Ureter (tissue), 1 donor: ENCODE data around the gene ATP5PB. TPM values are rescaled to one million over a fixed set of nuclear protein-coding genes. Genes with fewer than 3 reads are reported as not detected.

Experiments used
- DNase-seq: peaks from one replicate; pipeline ENCODE4 v3.0.0-alpha.2; 2020; ENCODE audit warnings: low spot score
- total RNA-seq: library from RNA; stranded (reverse); gene quantifications from one replicate; pipeline ENCODE4 v1.2.4, GENCODE V29; 2023
- donor health status: DM: yes; HTN: yes; CAD: no.

Gene ATP5PB
- total RNA-seq, 1 donor from 2014 or later: 265 TPM

DNA sequence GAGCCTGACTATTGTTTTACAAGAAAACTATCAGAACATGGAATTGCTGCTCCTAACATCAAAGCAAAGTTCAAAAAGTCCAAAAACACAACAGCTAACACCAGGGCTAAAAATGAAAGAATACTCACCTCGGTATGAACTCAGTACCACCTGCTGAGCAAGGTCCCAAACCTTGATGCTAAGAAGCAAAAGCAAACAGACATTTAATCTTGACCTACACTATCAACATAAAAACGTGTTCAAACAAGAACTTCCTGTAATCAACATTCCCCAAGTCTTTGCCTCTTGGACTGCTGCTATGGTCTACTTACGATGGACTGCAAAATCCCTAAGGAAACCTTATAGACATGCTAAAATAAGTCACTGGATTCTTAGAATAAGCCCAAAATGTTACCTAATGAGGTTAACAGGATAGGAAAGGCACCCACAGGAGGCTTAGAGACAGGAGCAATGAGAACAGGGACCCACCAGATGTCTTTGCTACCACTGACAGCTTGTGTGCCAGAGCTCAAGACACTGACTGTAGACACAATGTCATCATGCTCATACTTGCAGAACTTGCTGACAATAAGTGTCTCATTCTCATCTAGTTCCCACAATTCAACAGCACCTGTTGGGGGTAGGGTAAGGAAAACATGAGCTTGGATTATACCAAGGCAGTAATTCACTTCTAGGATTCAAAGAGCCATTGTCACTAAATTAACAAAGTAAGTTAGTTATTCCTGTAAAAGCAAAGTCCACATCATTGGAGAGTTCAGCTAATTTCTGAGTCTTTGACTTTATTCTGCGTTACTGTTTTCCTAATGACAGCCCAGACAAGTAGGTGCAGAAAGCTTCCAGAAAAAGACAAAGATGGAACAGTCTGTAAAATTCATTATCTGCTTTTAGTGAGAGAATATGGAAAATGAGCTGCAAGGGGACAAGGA is 2.0 kb upstream of the ATP5PB start:
- DNase-seq: no peak

DNA sequence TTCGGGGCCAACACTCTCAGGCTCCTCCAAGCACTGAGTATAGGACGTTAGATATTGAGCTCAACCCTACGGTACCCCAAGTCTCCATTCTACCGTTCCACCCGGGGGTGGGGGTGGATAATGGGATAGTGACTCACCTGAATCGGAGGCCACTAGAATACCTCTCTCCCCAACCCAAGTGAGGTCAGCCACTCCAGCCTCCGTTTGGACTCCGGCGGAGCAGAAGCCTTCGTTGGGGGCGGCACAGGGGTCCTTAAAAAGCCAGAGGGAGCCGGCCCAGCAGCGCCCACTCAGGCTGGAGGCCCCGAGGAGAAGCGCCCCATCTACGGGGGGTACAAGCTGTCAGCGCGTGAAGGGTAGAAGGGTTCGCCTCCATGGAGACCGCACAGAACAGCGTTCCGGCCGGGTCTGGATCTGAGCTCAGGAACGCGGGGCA is 764 bp upstream of the ATP5PB start:
- no peak for DNase-seq

DNA sequence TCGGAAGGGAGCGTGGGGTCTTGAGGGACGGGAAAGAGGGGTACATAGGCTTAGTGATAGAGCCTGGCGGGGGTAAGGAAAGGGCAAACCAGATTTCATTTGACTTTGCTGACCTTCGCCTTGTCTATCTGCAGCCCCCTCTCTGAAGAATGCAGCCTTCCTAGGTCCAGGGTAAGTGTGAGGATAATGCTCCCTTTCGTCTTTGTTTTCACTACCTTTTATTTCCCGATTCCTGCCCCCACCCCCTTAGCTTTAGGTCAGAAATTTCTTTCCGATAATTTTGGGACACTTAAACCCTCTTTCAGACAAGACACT is 396 bp downstream of the ATP5PB start:
- DNase-seq: no peak

DNA sequence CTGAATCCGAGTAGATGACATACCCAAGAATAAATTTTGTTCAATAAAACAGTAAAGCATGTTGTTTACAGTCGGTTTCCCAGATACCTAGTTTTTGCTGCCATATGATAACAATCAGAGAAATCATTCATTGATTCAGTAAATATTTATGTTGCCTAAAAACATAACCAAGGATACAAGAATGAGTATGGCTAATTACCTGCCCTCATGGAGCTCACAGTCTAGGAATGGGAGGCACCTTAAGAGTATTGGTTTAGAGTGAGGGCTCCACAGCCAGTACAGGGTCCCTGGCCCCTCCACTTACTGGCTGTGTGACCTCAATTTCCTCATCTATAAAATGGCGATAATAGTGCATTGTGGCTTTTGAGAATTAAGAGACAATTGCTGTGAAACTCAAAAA is 921 bp downstream of the ATP5PB start:
- no peak for DNase-seq

DNA sequence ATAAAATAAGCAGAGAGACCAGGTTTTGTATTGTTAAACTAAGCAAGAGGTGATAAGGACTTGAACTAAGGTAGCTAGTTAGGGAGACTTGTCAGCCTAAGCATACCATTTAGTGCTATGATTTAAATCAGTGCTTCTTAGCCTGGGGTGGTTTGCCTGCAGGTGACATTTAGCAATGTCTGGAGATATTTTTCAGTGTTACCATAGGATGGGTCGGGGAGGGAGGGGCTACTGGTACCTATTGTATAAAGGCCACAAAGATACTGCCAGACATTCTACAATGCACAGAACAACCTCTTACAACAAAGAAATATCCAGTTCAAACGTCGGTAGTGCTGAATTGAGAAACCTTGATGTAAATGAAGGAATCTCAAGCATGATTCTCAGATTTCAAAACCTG is 3.3 kb downstream of the ATP5PB start:
- DNase-seq: no peak

DNA sequence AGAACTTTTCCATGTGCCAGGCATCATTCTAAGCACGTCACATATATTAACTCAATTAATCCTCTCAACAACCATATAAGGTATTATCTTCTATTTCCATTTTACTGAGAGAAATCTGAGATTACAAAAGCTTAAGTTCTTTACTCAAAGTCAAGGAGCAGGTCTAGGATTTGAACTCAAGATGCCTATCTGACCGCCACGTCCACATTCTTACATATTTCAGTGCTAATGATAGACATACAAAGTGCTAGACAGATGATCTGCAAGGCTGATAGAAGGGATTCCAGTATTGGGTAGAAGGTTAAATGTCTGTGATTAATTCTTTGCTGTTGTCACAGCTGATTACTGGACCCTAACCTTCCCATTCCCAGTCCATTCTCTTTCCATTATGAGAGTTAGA is 4.4 kb downstream of the ATP5PB start:
- DNase-seq: no peak

DNA sequence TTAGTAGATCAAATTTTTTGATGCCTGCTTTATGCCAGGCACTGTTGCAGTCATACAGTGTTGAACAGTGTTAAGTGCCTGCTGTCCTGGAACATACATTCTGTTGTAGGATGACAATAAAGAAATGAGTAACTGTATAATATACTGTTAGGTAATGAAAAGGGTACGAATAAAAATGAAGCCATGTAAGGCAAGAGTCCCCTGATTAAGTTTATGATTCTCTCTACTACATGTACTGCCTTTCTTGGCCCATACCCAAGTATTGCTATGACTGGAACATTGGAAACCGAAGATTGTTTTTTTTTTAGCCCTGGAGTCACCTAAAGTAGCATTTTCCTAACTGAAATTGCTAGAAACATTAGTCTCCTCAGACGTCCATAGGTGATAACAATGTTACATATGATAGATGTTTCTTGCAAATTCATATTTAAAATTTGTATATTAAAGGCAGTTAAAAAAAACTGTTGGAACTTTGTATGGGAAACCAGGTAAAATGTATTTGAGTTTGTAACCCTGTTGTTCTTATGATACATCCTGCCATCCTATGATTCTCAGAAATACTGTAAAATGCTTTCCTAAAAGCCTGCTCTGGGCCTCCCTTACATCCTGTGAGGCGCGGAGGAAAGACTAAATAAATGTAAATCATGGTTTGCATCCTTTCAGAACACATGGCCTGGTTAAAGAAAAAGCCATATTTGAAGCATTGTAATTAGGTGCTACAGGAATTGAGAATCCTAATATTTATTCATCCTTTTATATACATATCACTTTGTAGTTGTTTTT is 5.8 kb downstream of the ATP5PB start:
- DNase-seq: no peak

DNA sequence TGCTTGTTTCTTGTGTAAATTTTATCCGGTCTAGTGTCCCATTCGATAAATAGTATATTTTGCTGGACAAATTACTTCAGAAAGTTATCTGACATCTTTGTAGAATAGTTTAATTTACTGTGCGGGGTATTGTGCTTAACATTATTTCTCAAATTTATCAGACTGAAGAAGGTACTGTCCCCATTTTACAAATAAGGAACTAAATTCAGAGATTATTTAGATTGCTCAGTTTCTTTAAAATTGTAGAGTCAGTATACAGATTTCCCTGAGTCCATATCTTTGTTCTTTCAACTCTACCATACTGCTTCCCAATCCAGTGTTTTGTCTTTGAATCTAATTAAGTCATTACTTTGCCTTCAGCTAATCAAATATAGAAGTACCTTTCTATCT is 6.4 kb downstream of the ATP5PB start:
- no peak for DNase-seq

DNA sequence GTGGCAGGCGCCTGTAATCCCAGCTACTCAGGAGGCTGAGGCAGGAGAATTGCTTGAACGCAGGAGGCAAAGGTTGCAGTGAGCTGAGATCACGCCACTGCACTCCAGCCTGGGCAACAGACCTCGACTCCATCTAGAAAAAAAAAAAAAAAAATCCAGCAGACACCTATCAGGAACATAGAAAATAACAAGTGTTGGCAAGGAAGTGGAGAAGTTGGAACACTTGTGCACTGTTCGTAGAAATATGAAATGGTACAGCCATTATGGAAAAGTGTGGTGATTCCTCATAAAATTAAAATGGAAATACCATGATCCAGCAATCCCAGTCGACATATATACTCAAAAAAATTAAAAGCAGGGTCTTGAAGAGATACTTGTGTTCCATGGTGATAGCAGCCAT is 12.5 kb downstream of the ATP5PB start:
- DNase-seq: no peak

DNA sequence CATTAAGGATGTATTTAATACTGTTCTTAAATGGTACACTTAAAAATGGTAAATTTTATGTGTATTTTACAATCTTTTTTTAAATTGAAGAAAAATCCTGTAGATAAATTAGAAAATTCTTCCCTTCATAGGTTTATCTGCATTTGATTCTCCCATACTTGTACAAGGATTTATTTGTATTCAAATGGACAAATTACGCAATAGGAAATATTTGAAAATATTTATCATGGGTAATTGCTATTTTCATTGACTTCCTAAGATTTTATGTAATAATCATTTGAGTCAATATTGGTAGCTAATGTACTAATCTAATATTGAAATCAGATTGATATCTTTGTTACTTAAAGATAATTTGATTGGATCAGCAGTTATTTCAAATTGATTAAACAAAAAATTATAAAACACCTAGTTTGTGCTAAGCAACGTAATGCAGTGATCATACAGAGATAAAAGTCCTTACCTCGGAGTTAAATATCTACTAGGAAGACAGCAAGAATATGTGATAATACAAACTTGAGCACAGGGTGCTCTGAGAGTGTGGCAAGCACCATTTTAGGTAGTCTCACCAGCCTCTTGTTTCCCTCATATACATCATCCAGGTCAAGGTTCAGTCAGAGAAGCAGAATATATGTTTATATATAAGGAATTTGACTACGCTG is 13.2 kb downstream of the ATP5PB start:
- DNase-seq: no peak

DNA sequence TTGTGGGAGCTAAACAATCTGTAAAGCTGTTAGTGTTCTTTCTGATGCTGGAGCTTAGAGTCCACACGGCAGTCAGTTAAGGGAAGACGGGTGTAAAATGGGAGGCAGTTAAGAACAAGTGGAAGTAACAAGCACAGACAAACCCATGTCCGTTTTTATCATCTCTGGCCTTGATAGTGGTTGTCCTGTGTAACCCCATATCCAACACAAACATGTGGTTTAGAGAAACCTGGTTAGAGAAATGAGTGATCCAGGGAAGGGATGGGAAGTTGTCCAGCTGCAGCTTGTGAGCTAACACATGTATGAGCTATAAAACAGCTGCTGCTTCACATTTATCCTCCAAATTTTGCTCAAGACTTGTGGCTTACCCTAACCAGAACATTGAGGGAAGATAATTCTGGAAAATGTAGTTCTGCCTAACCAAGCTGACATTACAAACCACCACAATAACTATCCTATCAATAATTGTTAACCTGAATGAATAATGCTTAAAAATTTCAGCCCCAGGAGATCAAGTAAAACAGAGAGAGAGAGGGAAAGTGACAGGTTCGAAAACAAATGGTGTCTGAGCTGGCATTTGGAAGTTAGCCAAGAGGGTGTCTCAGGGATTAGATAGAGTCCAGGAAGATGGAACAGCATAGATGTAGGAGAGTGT is 13.9 kb downstream of the ATP5PB start:
- DNase-seq: no peak

DNA sequence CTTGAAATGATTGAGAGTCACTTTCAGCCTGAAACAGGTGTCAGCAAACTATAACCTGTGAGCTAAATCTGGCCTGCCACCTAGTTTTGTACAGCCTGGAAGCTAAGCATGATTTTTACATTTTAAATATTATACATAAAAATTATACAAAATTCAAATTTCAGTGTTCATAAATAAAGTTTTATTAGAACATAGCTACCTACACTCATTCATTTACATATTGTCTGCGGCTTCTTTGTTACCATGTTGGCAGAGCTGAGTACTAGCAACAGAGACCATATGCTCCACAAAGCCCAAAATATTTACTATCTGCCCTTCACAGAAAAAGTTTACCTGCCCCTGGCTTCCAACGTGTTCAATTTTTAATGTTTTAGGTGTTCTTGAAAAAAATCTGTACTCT is 16.5 kb downstream of the ATP5PB start:
- no peak for DNase-seq

DNA sequence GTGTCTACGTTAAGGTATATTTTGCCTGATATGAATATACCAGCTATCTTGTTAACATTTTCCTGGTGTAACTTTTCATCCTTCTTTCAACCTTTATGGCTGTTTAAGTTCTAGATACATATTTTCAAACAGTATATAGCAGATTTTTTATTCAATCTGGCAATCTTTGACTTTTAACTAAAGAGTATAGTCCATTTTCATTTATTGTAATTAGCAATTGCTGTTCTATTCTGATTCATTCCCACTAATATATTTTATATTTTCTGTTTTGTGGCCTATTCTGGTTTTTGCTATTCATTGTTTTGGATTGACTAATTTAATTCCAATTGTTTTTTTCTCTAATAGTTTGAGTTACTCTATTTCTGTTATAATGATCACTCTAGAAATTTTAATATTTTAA is 17.2 kb downstream of the ATP5PB start:
- DNase-seq: no peak

DNA sequence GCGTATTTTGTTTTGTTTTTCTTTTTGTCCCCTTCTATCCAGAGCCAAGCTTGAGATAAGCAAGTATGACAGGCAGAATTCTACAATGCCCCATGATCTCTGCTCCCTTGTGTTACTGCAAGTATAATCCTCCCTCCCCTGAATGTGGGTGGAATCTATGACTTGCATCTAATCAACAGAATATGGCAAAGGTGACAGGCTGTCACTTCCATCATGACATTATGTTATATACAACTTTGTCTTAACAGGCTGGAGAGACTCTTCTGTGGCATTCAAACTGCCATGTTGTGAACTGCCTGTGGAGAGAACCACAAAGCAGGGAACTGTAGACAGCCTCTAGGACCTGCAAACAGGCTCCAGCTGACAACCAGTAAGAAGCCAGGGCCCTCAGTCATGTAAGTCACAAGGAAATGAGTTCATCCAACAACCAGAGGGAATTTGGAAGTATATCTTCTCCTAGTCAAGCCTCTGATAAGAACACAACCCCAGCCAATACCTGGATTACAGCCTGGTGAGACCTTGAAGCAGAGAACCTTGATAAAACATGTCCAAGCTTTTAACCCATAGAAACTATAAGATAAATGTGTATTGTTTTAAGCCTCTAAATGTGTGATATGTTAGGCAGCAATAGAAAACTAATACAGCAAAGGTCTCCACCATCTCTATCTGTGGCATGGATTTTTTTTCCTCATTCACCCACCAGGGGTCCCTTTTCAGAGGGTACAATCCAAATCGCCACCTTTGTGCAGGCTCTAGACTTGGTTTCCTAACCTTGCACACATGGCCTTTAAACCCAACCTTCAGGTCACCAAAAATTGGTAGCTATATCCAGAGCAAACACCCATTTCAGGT is 18.8 kb downstream of the ATP5PB start:
- no peak for DNase-seq

DNA sequence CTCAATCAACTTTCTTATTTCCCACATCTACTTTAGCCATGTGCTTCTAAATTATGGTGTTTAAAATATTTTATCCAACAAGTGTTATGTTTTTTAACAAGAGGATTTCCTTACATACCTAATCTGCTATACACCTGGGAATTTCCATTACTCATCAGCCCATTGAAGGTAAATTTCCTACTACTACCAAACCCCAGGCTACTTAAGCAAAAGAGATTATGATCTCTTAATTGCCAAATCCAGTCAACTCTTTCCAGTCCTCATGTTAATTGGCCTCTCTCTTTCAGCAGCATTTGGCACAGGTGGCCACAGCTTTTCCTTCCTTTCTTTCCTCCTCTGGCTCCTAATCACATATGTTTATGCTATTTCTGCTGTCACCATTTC is 19.4 kb downstream of the ATP5PB start:
- no peak for DNase-seq

DNA sequence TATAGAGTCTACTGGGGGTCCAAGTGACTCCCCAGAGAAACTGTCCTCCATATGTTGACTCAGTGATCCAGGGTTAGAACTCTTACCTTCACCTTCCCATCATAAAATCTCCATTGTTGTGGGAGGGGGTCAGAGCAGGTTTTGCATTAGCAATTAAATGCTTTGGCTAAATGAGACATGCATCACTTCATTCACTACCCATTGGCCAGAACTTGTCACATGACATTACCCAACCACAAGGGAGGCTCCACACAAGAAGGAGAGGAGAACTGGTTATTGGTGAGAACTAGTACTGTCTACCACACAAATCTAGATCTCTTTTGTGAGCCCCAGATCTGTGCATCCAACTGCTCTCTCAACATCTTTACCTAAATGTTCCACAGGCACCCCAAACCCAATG is 20.3 kb downstream of the ATP5PB start:
- no peak for DNase-seq

DNA sequence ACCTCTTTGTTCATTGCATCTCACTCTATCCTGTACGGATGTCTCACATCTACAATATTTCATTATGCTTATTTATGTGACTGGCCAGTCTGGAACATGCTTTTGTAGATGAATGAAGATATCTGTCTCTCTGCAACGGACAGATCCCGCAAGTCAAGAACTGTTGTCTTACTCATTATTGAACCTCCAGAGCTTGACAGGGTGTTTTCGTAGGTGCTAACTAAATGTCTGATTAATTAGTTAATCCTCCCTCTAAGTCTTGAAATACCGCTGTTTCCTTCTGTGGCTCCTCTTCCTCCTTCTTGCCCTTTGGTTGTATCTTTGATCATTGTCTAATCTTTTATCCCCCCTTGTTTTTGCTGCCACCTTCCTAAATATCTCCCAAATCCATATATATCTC is 21.3 kb downstream of the ATP5PB start:
- DNase-seq: no peak

DNA sequence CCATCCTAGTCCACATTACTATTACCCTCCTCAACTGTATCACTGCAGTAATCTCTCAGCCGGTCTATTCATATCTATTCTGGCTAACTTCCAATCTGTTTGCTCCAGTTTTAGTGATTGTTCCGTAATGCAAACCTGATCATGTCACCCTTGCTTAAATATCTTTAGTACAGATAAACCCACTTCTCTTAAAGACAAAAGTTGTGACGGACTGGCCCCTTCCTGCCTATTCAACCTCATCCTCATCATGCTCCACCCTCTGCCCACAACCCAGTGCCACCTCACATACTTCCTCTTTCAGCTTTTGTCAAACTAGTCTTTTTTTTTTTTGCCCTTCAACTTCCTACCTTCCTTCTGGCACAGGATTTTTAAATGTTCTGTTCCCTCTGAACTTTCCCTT is 21.7 kb downstream of the ATP5PB start:
- no peak for DNase-seq

DNA sequence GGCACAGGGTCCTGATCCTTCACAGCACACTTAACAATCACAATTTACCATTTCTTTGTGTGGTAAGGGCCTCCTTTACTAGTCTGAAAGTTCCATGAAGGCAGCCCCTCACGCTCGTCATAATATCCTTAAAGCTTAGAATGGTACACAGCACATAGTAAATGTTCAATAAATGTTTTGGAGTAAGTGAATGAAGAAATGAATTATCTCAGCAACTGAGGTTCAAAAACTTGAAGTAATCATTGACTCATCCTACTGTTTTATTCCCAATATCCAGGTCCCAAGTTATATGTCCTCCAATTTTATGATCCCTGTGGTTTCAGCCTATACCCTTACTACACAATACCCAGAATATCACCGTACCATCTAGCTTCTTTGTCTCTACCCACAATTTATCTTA is 22.3 kb downstream of the ATP5PB start:
- DNase-seq: no peak

DNA sequence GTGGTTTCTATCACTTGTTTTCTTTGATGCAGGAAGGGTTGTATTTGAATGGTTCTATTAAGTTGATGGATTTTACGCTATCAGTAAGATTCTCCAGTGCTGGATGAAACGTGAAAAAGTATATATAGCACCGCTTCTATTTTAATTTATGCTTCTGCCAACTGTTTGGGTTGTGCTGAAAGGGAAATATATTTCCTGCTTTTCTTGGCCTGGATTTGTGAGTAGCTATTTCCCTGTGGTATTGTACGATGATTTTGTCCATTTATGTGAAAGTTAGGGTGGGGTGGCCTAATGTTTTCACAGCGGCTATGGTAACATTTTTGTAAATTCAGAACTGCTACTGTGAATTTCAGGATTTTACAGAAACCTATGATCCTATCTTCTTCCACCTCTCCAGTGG is 24.8 kb downstream of the ATP5PB start:
- no peak for DNase-seq

DNA sequence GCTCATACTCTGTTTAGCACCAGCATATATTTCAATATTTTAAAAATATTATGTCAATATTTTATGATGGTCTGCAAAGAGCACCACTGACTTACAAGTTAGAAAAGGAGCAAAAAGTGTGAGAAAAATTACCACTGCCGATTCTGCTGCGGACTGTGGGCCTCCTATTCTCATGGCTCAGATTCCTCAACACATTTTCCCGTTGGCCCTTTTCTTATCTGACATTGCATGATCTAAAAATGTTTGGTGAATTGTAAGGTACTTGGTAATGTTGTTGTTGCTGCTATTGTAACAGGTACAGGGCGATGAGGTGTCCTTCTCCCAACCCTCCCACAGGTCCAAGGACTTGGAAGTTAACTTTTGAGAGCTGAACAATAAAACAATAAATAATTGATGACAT is 25.3 kb downstream of the ATP5PB start:
- no peak for DNase-seq
